LNCAP (cell line): ENCODE results near the gene THTPA.

Source experiments
- TF ChIP-seq, protein P1 (sequence below): fragments of 450-650 bp; IDR thresholded peaks from 2 replicates; pipeline ENCODE4 v1.5.1; 2017; ENCODE audit warnings: mild to moderate bottlenecking

Gene THTPA

DNA sequence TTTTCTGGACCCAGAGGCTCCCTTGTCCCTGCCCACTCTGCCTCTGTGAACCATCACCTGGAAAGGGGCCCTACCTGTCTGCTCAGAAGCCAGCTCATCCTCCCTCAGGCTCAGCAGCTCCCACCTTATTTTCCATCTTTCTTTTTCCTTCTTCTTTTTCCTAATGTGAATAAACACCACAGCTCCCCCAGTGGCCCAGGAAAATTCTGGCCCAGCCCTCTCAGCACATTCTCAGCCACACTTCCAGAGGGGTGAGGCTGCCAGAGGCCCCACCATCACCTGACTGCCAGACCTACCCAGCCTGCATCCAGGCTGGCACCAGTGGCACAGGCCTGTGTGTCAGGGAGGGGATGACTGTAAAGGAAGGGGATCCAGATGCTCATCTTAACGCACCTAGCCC is 27.5 kb upstream of the THTPA start:
- TF ChIP-seq, protein P1, sequence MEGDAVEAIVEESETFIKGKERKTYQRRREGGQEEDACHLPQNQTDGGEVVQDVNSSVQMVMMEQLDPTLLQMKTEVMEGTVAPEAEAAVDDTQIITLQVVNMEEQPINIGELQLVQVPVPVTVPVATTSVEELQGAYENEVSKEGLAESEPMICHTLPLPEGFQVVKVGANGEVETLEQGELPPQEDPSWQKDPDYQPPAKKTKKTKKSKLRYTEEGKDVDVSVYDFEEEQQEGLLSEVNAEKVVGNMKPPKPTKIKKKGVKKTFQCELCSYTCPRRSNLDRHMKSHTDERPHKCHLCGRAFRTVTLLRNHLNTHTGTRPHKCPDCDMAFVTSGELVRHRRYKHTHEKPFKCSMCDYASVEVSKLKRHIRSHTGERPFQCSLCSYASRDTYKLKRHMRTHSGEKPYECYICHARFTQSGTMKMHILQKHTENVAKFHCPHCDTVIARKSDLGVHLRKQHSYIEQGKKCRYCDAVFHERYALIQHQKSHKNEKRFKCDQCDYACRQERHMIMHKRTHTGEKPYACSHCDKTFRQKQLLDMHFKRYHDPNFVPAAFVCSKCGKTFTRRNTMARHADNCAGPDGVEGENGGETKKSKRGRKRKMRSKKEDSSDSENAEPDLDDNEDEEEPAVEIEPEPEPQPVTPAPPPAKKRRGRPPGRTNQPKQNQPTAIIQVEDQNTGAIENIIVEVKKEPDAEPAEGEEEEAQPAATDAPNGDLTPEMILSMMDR = peak; percentile 30

DNA sequence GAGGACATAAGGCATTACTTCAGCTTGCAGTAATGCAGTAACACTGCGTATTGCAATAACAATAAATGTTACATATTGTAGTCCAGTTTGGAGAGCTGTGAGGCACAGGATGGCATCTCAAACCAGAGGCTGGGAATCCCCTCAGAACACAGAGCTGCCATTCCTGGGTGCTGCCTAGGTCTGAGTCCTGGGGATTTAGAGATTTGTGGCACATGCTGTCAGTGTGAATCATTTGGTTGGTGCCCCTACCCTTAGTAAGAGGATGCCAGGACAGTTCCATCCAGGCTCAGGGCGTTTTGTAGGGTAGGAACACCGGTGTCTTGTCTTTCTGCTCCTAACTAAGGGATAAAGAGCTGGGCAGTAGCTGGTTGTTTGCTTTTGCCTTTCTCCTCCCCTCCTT is 27.1 kb upstream of the THTPA start:
- TF ChIP-seq, protein P1 = no peak

DNA sequence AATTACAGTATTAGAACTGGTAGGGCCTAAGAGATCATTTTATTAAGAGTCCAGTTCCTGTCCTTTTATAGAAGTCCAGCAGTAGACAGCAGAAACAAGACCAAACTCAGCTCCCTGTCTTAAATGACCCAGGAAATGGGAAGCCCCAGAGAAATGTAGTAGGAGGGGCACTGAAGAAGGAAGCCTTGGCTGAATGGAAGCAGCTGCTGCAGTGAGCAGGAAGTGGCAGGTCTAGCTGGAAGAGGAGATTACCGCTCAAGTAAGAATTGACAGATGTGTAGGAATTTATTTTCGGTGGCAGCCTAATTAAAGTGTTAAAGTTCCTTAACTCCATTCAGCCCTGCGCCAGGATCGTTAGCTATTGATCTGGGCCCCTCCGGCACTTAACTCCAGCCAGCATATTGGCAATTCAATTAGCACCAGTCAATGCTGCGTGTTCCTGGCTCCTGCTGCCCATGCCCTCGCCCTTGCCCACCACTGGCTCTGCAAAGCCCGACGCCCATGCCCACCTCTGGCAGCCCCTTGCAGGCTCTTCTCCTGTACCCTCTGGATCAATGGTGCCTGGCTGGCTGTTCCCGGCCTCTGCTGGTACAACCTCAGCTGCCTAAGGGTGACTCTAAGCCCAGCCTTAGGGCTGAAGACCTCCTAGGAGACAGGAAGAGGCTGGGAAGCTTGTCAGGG is 25.6 kb upstream of the THTPA start:
- TF ChIP-seq, protein P1 = no peak

DNA sequence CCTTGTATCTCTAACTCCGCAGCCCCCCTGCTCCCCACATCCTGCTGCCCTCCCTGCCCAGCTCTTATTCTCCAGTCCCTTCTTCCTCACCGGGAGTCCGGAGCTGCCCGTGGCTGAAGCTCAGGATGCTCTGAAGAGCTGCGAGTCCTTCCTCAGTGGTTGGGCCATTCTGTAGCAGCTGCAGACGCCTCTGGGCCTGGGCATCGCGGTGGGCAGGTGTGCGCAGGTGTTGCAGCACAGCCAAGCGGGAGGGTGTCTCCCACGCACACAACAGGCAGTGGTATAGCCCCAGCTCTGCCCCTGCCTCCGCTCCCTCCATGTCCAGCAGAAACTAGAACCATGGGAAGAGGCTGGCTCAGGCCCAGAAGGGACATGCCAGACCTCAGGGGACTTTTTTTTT is 24.7 kb upstream of the THTPA start:
- TF ChIP-seq, protein P1 = no peak

DNA sequence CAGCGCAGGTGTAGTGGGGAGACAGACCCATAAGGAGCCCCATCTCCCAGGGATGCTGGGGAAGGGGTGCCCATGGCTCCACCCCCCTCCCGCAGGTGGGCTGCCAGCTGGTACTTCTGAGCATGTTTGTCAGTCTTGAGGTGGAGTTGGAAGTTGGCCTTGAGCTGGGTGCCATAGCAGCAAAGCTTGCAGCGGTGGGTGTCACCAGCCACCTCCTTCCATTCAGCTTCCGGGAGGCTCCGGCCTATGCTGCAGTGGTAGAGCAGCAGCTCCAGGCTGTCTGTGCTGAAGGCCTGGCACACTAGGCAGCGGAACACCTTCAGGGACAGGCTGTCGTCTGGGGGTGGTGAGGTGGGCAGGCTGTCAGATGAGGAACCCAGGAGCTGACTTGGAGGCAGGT is 23.4 kb upstream of the THTPA start:
- TF ChIP-seq, protein P1 = no peak

DNA sequence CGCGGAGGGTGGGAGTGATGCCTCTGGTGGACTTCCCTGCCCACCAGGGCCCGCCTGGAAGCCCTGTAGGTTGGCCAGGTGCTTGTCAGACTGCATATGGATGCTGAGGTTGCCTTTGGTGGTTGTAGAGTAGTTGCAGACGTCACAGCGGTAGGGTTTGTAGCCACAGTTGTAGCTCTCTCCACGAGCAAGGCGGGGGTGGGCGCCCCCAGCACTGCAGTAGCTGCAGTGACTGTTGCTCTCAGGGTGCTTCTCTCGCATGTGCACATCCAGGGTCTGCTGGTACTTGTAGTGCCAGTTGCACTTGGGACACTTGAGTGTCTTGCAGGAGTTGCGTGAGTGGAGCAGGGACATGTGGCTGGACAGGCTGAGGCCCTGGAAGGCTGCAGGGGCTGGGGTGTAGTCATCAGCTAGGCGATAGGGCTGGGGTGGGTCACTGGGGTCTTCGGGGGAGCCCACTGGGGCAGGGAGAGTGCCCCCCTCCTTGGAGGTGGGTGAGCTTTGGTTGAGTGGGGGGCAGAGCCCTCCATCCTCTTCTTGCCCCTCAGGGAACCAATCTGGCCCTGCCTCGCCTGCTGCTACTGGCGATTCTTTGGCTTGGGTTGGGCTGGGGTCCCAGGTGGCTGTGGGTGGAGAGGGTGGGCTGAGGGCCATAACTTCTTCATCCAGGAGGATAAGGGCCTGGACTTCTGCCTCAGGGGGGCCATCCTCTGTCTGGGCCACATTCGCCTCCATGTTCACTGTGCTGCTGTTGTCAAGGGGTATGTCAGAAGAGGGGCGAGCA is 22.2 kb upstream of the THTPA start:
- TF ChIP-seq, protein P1 = no peak

DNA sequence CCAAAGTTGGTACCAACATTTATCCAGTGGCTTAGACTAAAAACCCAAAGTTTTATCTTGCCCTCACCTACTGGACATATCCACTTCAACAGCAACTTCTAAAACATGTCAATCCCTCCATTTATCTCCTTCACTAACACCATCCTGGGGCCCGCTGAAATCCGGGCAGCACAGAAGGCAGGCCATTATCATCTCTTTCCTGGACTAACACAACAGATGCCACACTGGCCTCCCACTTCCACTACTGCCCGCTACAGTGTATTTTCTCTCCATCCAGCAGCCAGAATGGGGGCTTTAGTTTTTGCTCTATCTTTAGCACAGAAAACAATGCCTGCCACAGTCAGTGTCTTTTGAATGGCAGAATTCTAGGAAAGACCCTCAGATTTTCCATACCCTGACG is 20.1 kb upstream of the THTPA start:
- TF ChIP-seq, protein P1 = no peak
